Measurements from ENCODE around the gene SLC35B3. TPM values are rescaled to one million over a fixed set of nuclear protein-coding genes. Genes with fewer than 3 reads are reported as not detected.

SLC35B3 gene
- polyA plus RNA-seq, 1 donor from 2014 or later = 22.0 TPM

DNA sequence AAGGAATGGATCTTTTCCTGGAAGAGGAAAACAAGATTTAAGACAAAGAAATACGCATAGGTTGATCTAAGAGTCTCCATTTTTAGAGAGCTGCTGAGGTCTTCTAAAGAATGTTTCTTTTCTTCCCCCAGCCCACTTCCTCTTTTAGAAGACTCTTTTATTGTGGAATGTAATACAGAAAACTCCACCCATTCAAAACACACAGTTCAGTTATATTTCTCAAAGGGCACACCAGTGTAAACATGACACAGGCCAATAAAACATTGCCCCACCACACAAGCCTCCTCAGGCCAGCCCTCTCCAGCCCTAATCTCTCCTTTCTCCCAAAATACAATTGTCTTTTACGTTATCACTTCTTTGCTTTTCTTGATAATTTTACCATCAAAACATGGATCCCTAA lies 42.8 kb downstream of the SLC35B3 start:
- H3K4me2 ChIP-seq (ENCODE audit: low read length) = no peak overlapping the region
- H3F3A ChIP-seq (ENCODE audit: insufficient read depth, low read length, poor library complexity, severe bottlenecking) = no peaks in the 10 kb centered on the region
- no peaks in the 10 kb centered on the region for H3K9me3 ChIP-seq (ENCODE audit: low read length)
- H4K20me1 ChIP-seq (ENCODE audit: insufficient read depth) = no peaks in the 10 kb centered on the region
- no peaks in the 10 kb centered on the region for H3K27me3 ChIP-seq (ENCODE audit: insufficient read depth, low read depth, low read length)
- H3K9me2 ChIP-seq (ENCODE audit: insufficient read depth, low read length) = no peaks in the 10 kb centered on the region
- H3K9ac ChIP-seq (ENCODE audit: low read length) = no peak overlapping the region
- H3K79me2 ChIP-seq (replicated peaks; ENCODE audit: insufficient read depth, low read length) = no peaks in the 10 kb centered on the region
- no peak overlapping the region for H3K27ac ChIP-seq (ENCODE audit: low read length)
- TF ChIP-seq EP300 (conservative IDR thresholded peaks at IDR 0.05; ENCODE audit: poor library complexity, severe bottlenecking) (no peak), EZH2 (IDR thresholded peaks at IDR 0.05; ENCODE audit: borderline replicate concordance, insufficient read depth, low read length, poor library complexity, severe bottlenecking) (no peak), SMC3 (conservative IDR thresholded peaks at IDR 0.05; ENCODE audit: poor library complexity) (no peak), POLR2AphosphoS5 (IDR thresholded peaks at IDR 0.05) (no peak), MXI1 (conservative IDR thresholded peaks at IDR 0.05; ENCODE audit: poor library complexity, severe bottlenecking) (no peak), TAF1 (IDR thresholded peaks at IDR 0.05; ENCODE audit: low read depth) (no peak), RAD21 (conservative IDR thresholded peaks at IDR 0.05) (no peak)
- TF ChIP-seq, protein P1, sequence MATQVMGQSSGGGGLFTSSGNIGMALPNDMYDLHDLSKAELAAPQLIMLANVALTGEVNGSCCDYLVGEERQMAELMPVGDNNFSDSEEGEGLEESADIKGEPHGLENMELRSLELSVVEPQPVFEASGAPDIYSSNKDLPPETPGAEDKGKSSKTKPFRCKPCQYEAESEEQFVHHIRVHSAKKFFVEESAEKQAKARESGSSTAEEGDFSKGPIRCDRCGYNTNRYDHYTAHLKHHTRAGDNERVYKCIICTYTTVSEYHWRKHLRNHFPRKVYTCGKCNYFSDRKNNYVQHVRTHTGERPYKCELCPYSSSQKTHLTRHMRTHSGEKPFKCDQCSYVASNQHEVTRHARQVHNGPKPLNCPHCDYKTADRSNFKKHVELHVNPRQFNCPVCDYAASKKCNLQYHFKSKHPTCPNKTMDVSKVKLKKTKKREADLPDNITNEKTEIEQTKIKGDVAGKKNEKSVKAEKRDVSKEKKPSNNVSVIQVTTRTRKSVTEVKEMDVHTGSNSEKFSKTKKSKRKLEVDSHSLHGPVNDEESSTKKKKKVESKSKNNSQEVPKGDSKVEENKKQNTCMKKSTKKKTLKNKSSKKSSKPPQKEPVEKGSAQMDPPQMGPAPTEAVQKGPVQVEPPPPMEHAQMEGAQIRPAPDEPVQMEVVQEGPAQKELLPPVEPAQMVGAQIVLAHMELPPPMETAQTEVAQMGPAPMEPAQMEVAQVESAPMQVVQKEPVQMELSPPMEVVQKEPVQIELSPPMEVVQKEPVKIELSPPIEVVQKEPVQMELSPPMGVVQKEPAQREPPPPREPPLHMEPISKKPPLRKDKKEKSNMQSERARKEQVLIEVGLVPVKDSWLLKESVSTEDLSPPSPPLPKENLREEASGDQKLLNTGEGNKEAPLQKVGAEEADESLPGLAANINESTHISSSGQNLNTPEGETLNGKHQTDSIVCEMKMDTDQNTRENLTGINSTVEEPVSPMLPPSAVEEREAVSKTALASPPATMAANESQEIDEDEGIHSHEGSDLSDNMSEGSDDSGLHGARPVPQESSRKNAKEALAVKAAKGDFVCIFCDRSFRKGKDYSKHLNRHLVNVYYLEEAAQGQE (IDR thresholded peaks at IDR 0.05; ENCODE audit: borderline replicate concordance) = no peak
- TF ChIP-seq, protein P2, sequence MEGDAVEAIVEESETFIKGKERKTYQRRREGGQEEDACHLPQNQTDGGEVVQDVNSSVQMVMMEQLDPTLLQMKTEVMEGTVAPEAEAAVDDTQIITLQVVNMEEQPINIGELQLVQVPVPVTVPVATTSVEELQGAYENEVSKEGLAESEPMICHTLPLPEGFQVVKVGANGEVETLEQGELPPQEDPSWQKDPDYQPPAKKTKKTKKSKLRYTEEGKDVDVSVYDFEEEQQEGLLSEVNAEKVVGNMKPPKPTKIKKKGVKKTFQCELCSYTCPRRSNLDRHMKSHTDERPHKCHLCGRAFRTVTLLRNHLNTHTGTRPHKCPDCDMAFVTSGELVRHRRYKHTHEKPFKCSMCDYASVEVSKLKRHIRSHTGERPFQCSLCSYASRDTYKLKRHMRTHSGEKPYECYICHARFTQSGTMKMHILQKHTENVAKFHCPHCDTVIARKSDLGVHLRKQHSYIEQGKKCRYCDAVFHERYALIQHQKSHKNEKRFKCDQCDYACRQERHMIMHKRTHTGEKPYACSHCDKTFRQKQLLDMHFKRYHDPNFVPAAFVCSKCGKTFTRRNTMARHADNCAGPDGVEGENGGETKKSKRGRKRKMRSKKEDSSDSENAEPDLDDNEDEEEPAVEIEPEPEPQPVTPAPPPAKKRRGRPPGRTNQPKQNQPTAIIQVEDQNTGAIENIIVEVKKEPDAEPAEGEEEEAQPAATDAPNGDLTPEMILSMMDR (IDR thresholded peaks at IDR 0.05; ENCODE audit: poor library complexity, severe bottlenecking) = no peak
- no peaks in the 10 kb centered on the region for H3K36me3 ChIP-seq (ENCODE audit: insufficient read depth, low read length)
- no peak overlapping the region for H3K4me3 ChIP-seq (ENCODE audit: low read length)
- H2AFZ ChIP-seq (ENCODE audit: low read depth, low read length) = no peak overlapping the region

DNA sequence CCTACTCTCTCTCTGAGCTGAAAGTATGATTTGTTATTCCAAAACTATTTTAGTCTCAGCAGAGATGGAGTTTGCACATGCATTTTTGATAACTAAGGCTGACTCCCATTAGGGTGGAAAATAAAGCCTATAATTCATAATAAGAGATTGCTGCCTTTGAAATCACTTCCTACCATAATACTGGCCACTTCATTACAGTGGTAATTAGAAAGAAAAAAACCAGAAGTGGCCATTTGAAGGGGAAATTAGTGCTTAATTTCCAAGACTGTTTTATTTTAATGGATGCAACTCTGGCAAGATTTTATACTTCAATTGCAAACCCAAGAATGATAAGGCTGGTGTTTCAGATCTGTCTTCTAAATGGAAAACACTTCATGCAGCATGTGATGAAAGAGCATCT lies 43.4 kb downstream of the SLC35B3 start:
- TF ChIP-seq EP300 (conservative IDR thresholded peaks at IDR 0.05; ENCODE audit: poor library complexity, severe bottlenecking) = no peak
- no peak for TF ChIP-seq MXI1 (conservative IDR thresholded peaks at IDR 0.05; ENCODE audit: poor library complexity, severe bottlenecking)
- H4K20me1 ChIP-seq (ENCODE audit: insufficient read depth) = no peaks in the 10 kb centered on the region
- H3K9me2 ChIP-seq (ENCODE audit: insufficient read depth, low read length) = no peaks in the 10 kb centered on the region
- H3K4me3 ChIP-seq (ENCODE audit: low read length) = no peak overlapping the region
- no peaks in the 10 kb centered on the region for H3F3A ChIP-seq (ENCODE audit: insufficient read depth, low read length, poor library complexity, severe bottlenecking)
- no peaks in the 10 kb centered on the region for H3K9me3 ChIP-seq (ENCODE audit: low read length)
- no peaks in the 10 kb centered on the region for H3K79me2 ChIP-seq (replicated peaks; ENCODE audit: insufficient read depth, low read length)
- H3K4me2 ChIP-seq (ENCODE audit: low read length) = no peak overlapping the region
- no peak overlapping the region for H3K9ac ChIP-seq (ENCODE audit: low read length)
- H3K27ac ChIP-seq (ENCODE audit: low read length) = no peak overlapping the region
- H3K36me3 ChIP-seq (ENCODE audit: insufficient read depth, low read length) = no peaks in the 10 kb centered on the region
- H3K27me3 ChIP-seq (ENCODE audit: insufficient read depth, low read depth, low read length) = no peaks in the 10 kb centered on the region
- H2AFZ ChIP-seq (ENCODE audit: low read depth, low read length) = no peak overlapping the region

All from neural cell (in vitro differentiated cells).